Effector memory CD4-positive, alpha-beta T cell (primary cell): ENCODE results near the gene CNTFR.

Source experiments
- DNase-seq, 3 donors: peaks; one replicate each; pipeline ENCODE4 v3.0.0-alpha.2; 2020
- H3K27ac ChIP-seq: 2 replicates; pipeline ENCODE4 v1.7.0; 2013; ENCODE audit warnings: mild to moderate bottlenecking, low read length, moderate library complexity; ENCODE audit not compliant: insufficient read depth, poor library complexity, severe bottlenecking
- H3K27me3 ChIP-seq: replicated peaks from 2 replicates; pipeline ENCODE4 v1.7.0; 2013; ENCODE audit warnings: mild to moderate bottlenecking, low read length; ENCODE audit not compliant: insufficient read depth, control insufficient read depth, poor library complexity, severe bottlenecking
- H3K36me3 ChIP-seq: 2 replicates; pipeline ENCODE4 v1.7.0; 2013; ENCODE audit warnings: mild to moderate bottlenecking, low read length, moderate library complexity; ENCODE audit not compliant: control insufficient read depth, insufficient read depth
- H3K4me1 ChIP-seq: 2 replicates; pipeline ENCODE4 v1.7.0; 2013; ENCODE audit warnings: low read length, mild to moderate bottlenecking; ENCODE audit not compliant: control insufficient read depth, insufficient read depth, poor library complexity, severe bottlenecking
- H3K4me3 ChIP-seq: 2 replicates; pipeline ENCODE4 v1.7.0; 2013; ENCODE audit warnings: low read length, low read depth, mild to moderate bottlenecking; ENCODE audit not compliant: insufficient read depth, poor library complexity, severe bottlenecking
- H3K9me3 ChIP-seq: 2 replicates; pipeline ENCODE4 v1.7.0; 2013; ENCODE audit warnings: mild to moderate bottlenecking, low read length, moderate library complexity; ENCODE audit not compliant: control insufficient read depth

Gene CNTFR

GRCh38 chr9:34562135-34562745 lies 27.3 kb downstream of the CNTFR start:
- Histone ChIP-seq H3K36me3 (no peaks in the 10 kb centered on the region), H3K27ac (no peak overlapping the region), H3K4me1 (no peaks in the 10 kb centered on the region), H3K27me3 (no peaks in the 10 kb centered on the region), H3K4me3 (no peak overlapping the region), H3K9me3 (peaks cover 4% of the 10 kb centered on the region)
- no peak for DNase-seq

- H3K27me3 ChIP-seq: no peaks in the 10 kb centered on the region
- DNase-seq: no peak
- H3K36me3 ChIP-seq: no peaks in the 10 kb centered on the region
- peaks cover 4% of the 10 kb centered on the region for H3K9me3 ChIP-seq
- no peaks in the 10 kb centered on the region for H3K4me1 ChIP-seq
- H3K27ac ChIP-seq: no peak overlapping the region
- H3K4me3 ChIP-seq: no peak overlapping the region
Observed at GRCh38 chr9:34560599-34561214, 28.8 kb downstream of the CNTFR start.

GRCh38 chr9:34559624-34560455 lies 29.7 kb downstream of the CNTFR start:
- Histone ChIP-seq H3K9me3 (peaks cover 4% of the 10 kb centered on the region), H3K4me3 (no peak overlapping the region), H3K27me3 (no peaks in the 10 kb centered on the region), H3K27ac (no peak overlapping the region), H3K36me3 (no peaks in the 10 kb centered on the region), H3K4me1 (no peaks in the 10 kb centered on the region)
- DNase-seq: no peak

- Histone ChIP-seq H3K27ac (no peak overlapping the region), H3K9me3 (peaks cover 4% of the 10 kb centered on the region), H3K4me1 (no peaks in the 10 kb centered on the region), H3K4me3 (no peak overlapping the region), H3K27me3 (no peaks in the 10 kb centered on the region), H3K36me3 (no peaks in the 10 kb centered on the region)
- no peak for DNase-seq
Observed at GRCh38 chr9:34558919-34559623, 30.5 kb downstream of the CNTFR start.

- H3K4me1 ChIP-seq: no peaks in the 10 kb centered on the region
- no peaks in the 10 kb centered on the region for H3K36me3 ChIP-seq
Observed at GRCh38 chr9:34558364-34558763, 31.2 kb downstream of the CNTFR start.

GRCh38 chr9:34557426-34558321 lies 31.9 kb downstream of the CNTFR start:
- Histone ChIP-seq H3K4me3 (no peak overlapping the region), H3K4me1 (no peaks in the 10 kb centered on the region), H3K9me3 (peaks cover 4% of the 10 kb centered on the region), H3K36me3 (no peaks in the 10 kb centered on the region), H3K27ac (no peak overlapping the region), H3K27me3 (no peaks in the 10 kb centered on the region)
- DNase-seq: no peak

More at GRCh38 chr9:34558364-34558763, 31.2 kb downstream of the CNTFR start:
- Histone ChIP-seq H3K9me3 (peaks cover 4% of the 10 kb centered on the region), H3K27ac (no peak overlapping the region), H3K27me3 (no peaks in the 10 kb centered on the region), H3K4me3 (no peak overlapping the region)
- no peak for DNase-seq

GRCh38 chr9:34556949-34557348 lies 32.6 kb downstream of the CNTFR start:
- no peaks in the 10 kb centered on the region for H3K36me3 ChIP-seq
- no peak overlapping the region for H3K4me3 ChIP-seq
- DNase-seq: no peak
- no peaks in the 10 kb centered on the region for H3K4me1 ChIP-seq
- no peak overlapping the region for H3K27ac ChIP-seq
- H3K27me3 ChIP-seq: no peaks in the 10 kb centered on the region
- peaks cover under 1% of the 10 kb centered on the region for H3K9me3 ChIP-seq

- no peak overlapping the region for H3K27ac ChIP-seq
- no peaks in the 10 kb centered on the region for H3K36me3 ChIP-seq
- H3K9me3 ChIP-seq: no peaks in the 10 kb centered on the region
- H3K27me3 ChIP-seq: no peaks in the 10 kb centered on the region
- no peak overlapping the region for H3K4me3 ChIP-seq
- no peaks in the 10 kb centered on the region for H3K4me1 ChIP-seq
- no peak for DNase-seq
Observed at GRCh38 chr9:34555936-34556525, 33.5 kb downstream of the CNTFR start.

- H3K9me3 ChIP-seq: no peaks in the 10 kb centered on the region
Observed at GRCh38 chr9:34555500-34555899, 34.0 kb downstream of the CNTFR start.

More at GRCh38 chr9:34555500-34555899, 34.0 kb downstream of the CNTFR start:
- no peak for DNase-seq
- H3K27ac ChIP-seq: no peak overlapping the region
- H3K36me3 ChIP-seq: no peaks in the 10 kb centered on the region
- H3K27me3 ChIP-seq: no peaks in the 10 kb centered on the region
- no peaks in the 10 kb centered on the region for H3K4me1 ChIP-seq
- H3K4me3 ChIP-seq: no peak overlapping the region
